DOHH2 (cell line): Measurements from ENCODE around the gene HTT-AS.

Source experiments
- CTCF ChIP-seq: fragments of 200-600 bp; sonication (generic); IDR thresholded peaks from one replicate; pipeline ENCODE4 v1.5.1; 2014; ENCODE audit warnings: antibody characterized with exemption, mild to moderate bottlenecking, low read depth, low read length; ENCODE audit not compliant: poor library complexity, severe bottlenecking
- EZH2phosphoT487 ChIP-seq: fragments of 200-600 bp; sonication (generic); IDR thresholded peaks from 2 replicates; pipeline ENCODE4 v1.6.1; 2017; ENCODE audit warnings: borderline replicate concordance, mild to moderate bottlenecking, antibody characterized with exemption, low read length, moderate library complexity, mixed read lengths

GRCh38 chr4:3017504-3017903, 56.8 kb downstream of the HTT-AS start:
- TF ChIP-seq CTCF: no peak
- TF ChIP-seq EZH2phosphoT487: no peak
